GM12801 (cell line): ENCODE data around the gene GNB4.

Experiments used
- TF ChIP-seq, protein P1 (sequence below): IDR thresholded peaks from one replicate; pipeline ENCODE4 v1.5.1; 2011; ENCODE audit warnings: control low read depth; ENCODE audit not compliant: insufficient read length; ENCODE audit errors: extremely low read depth

The GNB4 gene

DNA sequence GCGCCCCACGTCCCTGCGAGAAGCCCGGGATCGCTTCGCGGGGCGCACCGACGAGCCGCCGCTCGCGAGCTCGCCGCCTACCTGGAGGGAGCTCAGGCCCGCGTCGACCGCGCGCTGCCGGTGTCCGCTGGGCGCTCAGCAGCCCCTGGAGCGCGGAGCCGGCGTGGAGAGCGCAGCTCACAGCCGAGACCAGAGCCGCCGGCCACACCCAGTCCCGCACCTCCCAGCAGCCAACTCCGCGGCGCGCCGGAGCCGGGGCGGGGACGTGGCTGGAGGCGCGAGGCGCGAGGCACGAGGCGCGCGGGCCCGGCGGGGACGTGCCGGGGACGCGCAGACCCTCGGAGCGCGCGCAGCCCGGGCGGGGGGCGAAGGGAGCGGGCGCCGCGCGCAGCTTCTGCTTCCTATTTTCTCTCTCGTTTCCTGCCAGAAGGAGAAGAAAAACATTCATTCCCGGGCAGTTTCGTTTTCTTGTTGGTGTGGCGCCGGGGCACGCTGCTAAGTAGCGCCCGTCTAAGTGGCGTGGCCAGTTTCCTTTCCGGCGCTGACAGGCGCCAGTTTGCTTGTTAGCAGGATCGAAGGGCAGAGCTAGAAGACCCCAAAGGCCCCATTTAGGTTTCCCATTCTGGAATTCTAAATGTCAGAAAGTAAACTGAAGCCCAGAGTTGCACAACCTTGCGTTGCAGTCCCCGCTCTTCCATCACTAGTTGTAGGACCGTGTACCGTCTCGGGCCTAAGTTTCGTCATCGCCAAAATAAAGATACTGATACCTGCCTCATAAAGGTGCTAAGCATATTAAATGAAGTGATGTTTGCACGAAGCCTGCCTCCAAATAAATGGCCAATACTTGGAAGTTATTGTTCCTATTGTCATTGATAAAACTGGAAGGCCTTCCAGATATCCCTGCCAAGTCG, at the start of gene GNB4:
Gene GNB4 (minus strand): TSS at position 206 of the 911 bp plus-strand sequence. CDS start 25,270 bp downstream, outside the sequence.
- TF ChIP-seq, protein P1, sequence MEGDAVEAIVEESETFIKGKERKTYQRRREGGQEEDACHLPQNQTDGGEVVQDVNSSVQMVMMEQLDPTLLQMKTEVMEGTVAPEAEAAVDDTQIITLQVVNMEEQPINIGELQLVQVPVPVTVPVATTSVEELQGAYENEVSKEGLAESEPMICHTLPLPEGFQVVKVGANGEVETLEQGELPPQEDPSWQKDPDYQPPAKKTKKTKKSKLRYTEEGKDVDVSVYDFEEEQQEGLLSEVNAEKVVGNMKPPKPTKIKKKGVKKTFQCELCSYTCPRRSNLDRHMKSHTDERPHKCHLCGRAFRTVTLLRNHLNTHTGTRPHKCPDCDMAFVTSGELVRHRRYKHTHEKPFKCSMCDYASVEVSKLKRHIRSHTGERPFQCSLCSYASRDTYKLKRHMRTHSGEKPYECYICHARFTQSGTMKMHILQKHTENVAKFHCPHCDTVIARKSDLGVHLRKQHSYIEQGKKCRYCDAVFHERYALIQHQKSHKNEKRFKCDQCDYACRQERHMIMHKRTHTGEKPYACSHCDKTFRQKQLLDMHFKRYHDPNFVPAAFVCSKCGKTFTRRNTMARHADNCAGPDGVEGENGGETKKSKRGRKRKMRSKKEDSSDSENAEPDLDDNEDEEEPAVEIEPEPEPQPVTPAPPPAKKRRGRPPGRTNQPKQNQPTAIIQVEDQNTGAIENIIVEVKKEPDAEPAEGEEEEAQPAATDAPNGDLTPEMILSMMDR, result no peak

DNA sequence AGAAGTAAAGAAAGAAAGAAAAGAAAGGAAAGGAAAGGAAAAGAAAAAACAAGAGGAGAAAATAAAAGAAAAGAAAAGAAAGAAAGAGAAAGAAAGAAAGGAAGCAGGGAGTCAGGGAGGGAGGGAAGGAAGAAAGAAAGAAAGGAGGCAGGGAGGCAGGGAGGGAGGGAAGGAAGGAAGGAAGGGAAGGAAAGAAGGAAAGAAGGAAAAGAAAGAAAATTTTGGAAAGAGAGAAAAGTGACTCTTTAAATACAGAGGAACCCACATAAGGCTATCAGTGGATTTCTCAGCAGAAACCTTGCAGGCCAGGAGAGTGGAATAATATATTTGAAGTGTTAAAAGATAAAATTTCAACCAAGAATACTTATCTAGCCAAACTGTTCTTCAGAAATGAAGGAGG, 44.2 kb upstream of the GNB4 start:
- TF ChIP-seq, protein P1, result no peak

DNA sequence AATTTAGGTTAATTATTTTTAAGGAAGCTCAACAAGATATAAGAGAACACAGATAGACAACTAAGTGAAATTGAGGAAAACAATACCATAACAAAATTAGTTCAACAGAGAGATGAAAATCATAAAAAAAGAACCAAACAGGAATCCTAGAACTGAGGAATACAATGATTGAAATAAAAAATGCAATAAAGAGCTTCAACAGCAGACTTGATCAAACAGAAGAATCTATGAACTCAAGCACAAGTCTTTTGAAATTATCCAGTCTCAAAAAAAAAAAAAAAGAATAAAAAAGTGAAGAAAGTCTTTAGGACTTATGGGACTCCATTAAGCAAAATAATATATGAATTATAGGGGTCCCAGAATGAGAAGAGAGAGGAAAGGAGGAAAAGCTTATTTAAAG, 42.0 kb upstream of the GNB4 start:
- TF ChIP-seq, protein P1, result no peak

DNA sequence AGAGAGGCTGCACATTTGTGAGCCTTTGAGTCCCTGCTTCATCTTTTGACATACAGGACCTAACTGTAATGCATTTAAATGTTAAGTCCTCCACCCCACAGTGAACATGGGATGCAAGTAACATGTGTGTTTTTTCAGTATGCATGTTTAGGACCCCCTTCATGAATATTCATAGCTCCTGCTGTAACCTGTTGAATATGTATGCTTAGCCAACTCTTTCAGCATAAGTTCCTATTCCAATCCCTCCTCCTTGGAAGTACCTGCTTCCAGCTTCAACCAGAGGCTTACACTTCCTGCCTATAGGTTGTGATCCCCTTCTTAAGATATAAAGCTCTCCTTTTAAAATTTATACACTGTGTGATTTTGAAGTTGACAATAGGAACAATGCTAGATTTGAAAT, 36.9 kb upstream of the GNB4 start:
- TF ChIP-seq, protein P1, result no peak

DNA sequence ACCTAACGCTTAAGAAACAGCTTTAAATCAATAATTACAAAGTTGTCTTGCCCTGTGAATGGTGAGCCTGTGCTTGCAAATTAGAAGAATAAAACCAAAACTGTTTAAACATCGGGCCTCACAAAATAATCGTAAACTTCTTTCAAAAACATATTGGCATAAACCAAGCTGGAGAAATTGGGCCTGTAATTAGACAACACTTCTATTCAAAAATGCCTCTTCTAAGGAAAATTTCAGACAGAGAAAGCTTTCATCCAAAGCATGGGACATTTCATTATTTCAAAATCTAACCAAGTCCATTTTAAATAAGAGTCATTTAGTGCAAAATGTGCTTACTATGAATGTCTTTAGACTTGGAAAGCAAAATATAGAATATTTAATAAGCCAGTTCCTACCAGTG, 35.5 kb upstream of the GNB4 start:
- TF ChIP-seq, protein P1, result no peak

DNA sequence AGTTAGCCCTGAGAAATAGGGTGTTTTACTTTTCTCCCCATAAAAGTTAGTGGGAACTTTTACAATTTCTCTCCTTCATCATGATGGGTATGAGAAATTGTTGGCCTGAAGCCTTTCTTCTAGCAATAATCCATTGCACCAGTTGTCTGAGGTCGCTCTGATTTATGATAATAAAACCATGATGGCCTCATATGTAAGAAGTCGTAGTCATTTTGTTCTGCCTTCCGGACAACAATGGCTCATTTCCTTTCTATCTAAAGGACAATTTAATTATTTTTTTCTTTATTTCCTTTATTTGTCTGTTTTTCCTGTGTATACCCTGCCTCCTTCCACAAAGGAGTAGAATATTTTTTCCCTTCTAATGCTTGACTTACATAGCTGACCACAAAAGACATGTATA, 31.6 kb upstream of the GNB4 start:
- TF ChIP-seq, protein P1, result no peak

DNA sequence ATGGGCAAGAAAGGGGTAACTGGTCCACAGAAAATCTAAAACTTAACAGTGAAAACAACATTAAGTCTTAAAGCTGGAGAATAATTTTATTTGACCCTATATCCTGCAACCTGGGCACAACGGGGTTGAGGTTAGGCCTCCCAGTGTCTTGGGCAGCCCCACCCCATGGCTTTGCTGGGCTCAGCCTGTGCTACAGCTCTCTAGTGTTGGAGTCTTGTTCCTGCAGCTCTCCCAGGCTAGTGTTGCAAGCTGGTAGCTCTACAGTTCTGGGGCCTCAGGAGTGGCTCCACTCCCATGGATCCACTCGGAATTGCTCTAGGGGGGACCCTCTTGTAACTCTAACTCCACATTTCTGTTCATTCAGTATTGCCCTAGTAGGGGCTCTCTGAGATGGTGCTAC, 24.9 kb upstream of the GNB4 start:
- TF ChIP-seq, protein P1, result no peak
